ENCODE results near the gene GREM1.

The GREM1 gene

DNA sequence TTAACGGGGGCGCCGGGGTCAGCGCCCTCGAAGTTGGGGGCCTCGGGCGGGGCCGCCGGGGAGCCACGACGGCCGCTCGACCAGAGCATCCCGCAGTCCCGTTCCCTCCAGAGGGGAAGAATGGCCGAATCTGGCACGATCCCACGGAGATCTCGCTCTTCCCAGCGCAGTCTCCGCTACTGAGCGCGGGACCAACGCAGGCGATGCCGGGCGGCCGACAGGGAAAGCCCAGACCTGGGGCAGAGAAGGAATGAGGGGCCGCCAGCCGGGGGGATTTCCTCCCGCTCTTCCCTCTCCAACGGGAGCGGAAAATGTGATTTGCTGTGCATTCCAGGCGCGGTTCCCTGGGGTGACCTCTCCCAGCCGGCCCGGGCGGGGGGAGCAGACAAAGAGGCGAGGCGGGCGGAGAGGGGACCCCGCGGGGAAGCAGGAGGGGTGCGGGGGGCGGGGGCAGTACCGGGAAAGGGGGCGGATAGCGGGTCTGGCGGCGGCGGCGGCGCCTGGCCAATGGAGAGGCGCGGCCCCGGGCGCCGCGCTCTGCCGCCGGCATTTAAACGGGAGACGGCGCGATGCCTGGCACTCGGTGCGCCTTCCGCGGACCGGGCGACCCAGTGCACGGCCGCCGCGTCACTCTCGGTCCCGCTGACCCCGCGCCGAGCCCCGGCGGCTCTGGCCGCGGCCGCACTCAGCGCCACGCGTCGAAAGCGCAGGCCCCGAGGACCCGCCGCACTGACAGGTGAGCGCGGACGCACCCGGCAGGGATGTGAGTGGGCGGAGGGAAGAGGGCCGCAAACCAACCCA, at the start of gene GREM1:
Gene GREM1, plus strand, starts transcription at position 579 of the 801 bp plus-strand sequence. CDS start 12,687 bp downstream, outside the sequence.
- no peak for DNase-seq

DNA sequence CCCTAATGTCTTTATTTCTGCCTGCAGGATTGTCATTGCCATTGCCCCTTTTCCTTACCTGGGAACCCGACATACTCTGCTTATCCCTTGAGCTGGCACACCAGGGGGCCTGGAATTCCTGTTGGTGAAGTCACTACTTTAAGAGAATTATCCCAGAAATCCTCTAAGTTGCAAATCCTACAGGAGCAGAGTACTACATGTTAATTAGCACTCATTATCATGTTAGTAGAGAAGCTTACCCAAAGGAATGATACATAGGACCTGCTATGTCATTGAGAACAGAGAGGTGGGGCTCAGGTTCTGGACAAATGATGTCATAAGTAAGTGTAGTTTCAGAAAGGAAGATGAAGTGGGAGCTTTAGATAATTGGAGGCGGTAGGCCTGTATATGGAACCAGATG, 48.9 kb upstream of the GREM1 start:
- no peak for DNase-seq

DNA sequence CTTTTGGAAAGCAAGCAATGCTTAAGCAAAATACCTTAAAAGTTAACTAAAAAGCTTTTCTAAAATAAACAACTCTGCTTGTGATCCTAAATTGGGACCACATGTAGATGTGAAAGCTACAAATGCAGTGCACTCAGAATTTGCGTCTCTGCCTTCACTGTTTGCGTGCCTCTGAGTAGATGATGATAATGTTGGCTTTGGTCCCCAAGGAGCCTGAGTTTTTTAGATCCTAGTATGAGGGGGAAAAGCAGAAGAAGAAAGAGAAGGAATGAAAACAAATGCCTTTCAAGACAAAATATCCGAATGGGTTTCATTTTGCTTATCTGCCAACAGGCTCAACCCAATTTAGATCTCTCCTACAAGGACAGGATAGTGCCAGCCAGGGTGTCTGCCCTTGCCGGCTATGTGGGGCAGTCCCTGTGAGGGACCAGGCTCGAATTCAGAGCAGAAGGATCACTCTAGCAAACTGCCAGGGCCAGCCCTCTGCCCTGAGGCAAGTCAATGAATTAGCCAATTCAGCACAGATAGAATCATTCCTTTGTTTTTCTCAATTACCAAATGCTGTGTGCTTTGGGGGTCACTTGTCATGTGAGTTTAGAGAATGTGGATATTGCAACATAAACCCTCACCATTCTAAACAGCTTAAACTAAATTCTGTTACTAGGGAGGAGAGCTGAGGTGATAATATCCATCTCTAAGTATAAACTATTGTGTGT, 47.8 kb upstream of the GREM1 start:
- DNase-seq: no peak

DNA sequence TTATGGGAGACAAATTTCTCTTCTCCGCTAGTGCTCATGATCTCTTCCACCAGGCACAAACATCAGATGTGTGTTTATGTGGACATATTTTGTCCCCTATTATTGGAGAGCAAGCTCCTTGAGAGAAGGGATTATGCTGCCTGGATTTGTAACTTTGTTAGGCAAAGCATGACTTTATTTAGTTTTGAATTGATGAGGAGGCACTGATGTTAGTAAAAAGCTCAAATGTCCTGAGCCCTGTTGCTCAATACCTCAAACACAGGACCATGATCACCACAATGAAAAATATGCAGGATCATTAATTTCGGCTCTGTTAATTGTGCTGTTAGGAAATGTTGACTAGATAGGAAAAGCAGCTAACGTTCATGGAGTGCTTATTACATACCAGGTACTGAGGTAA, 47.2 kb upstream of the GREM1 start:
- DNase-seq: no peak

DNA sequence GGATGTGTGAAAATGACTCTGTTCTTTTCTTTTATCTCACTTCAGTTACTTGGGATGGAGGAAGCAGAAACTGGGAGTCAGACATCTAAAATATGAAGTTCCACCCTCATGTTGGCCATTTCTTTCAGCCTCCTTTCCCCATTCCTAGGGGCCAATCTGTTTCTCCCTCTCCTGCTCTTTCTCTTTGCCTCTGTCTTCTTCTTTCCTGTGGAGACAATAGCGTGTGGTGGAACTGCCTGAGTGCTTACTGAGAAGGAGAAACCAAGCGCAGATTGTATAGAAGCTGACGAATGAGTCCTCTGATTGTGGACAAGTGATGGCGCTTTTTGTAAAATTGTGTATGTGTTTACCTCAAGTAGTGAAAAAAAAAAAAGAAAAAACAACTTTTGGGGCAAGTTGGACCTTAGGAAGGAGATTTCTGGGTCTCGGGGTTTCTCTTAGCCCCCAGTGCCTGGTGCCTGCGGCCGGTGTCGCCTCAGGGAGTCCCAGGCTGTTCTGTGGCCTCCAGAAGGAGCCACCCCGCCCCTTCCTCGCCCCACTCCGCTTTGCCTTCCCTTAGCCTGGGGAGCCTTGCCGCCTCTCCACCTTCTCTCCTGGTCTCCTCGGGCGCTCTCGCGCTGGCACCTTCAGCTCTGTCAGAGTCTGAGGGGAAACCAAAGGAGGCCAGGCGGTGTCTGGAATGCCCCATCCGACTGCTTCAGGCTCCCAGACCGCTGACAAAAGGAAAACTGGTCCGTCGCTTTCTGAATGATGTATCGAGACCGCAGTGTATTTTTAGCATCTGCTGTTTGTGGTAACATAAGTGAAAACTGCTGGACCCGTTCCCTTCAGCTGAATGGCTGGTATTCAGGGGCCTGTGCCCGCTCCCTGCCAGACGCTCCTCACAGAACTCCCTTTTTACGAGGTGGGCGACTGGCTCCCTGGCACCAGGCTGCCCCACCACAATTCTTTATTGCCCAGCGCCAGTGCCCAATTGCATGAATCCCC, 46.2 kb upstream of the GREM1 start:
- no peak for DNase-seq

DNA sequence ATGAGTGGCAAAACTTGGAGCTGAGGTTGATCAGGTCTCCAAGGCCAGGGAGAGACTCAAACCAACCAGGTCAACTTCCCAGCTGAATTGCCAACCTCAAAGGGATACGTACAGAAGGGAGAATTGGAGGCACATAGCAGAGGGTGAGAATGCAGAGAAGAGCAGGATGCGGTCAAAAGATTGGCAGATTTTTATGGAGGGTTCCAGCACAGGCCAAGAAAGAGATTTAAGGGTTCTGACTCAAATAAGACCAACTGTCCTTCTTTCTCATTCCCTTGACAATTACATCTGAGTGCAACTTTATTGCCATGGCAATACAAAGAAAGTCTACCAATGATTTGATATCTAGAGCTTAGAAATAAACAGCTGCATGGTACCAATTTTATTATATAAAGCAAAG, 43.1 kb upstream of the GREM1 start:
- DNase-seq: no peak

DNA sequence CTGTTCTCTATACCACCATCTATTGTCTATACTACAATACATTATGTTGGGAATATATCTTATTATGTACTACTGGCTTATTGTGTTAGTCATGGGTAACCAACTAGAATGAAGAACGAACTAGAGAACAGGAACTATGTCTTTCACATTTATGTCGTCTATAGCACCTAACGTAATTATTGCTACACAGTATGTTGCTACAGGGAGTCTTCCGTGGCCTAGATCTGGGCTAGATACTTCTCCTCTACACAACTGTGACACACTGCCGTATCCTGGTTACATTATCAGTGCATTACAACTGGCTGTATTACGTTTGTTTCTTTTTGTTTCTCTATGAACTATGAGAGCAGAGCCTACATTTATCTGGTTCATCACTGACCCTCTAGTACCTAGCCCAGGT, 42.3 kb upstream of the GREM1 start:
- DNase-seq: no peak

DNA sequence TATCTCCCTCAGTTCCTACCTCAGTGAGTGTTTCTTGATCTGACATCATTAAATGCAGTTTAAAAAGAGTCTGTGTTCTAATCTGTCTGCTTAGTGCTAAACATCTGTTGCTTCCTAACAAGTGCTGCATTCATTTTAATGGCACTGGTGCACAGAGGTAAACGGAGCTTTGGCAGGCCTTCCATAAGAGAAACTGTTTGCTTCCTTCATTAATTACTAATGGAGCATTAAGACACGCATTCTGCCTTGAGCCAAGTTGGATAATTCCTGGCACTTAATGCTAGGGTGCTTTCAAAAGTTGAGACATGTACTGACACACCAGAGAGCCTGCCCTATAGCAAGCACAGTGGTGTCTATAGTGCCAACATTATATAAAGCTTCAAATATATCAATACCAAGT, 41.6 kb upstream of the GREM1 start:
- DNase-seq: no peak

DNA sequence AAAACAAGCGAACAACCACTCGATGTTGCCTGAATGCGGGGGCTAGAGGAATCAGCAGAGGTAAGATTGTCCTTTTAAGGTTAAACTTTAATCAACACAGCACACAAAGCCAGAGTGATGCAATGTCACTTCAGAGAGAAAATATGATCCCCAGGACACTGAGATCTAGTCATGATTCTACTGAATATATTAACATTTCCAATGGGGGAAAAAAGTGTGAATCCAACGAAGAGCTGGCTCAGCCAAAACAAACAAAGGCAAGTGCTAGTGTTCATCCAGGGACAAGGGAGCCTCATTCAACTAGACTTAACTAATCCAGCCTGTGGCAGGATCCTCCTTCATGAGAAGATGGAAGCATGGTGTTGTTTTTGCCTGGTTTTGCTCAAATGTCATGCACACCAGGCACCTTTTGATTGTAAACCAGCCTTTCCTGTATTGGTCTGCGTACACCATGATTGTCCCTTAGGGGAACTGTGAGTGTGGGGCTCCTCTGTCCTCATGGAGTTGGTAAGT, 40.5 kb upstream of the GREM1 start:
- DNase-seq: no peak

DNA sequence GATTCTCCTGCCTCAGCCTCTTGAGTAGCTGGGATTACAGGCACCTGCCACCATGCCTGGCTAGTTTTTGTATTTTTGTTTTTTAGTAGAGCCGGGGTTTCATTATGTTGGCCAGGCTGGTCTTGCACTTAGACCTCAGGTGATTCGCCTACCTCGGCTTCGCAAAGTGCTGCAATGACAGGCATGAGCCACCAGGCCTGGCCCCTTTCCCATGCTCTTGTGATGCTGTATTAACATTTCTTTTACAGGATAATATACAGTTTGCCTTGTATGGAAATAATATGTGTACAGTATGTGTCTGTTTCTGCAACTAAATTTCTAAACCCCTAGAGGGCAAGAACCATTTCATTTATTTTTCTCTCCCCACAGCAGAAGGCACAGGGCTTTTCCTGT, 38.5 kb upstream of the GREM1 start:
- no peak for DNase-seq

DNA sequence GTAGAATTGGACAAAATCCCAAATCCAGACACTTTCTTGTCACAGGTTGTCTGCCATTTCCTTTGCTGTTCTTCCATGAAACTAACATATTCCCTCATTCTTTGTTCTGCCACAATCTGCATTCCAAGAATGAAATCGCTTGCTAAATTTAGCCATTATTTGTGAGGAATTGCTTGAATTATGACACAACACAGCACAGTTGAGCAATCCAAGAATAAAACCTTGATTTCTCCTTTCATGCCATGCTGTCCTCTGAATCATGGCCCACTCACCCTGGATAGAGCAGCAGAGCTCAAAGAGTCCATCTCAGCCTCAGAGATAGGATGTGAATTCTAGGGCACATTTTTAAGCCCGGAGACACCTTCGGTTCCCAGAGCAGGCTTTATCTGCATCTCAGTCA, 35.2 kb upstream of the GREM1 start:
- DNase-seq: no peak

DNA sequence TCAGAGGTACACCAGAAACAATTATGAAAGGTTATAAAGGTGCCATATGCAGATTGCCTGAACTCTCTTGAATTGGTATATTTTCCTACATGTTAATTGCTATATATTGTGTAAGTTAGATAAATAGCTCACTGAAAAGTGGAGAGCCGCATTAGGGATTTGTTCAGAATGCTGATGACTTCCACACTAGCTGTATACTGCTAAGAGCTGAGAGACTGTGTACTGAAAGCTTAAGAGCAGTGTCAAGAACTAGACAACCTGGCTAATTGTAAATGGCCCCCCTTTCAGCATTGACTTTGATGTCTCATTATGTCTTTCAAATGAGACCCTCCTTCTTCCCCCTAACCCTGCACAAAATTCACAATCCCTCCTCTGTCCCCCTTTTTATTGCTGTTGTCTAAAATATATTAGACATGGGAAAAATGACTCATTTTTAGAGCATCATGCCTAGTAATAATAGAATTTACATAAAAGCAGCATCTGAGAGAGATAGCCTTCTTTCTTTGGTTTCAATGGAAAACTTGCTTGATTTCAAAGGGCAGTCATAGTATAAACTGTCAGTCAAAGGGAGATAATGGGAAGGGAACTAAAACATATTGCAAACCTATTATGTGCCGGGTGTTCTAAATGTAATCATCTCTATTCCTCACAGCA, 34.7 kb upstream of the GREM1 start:
- no peak for DNase-seq

DNA sequence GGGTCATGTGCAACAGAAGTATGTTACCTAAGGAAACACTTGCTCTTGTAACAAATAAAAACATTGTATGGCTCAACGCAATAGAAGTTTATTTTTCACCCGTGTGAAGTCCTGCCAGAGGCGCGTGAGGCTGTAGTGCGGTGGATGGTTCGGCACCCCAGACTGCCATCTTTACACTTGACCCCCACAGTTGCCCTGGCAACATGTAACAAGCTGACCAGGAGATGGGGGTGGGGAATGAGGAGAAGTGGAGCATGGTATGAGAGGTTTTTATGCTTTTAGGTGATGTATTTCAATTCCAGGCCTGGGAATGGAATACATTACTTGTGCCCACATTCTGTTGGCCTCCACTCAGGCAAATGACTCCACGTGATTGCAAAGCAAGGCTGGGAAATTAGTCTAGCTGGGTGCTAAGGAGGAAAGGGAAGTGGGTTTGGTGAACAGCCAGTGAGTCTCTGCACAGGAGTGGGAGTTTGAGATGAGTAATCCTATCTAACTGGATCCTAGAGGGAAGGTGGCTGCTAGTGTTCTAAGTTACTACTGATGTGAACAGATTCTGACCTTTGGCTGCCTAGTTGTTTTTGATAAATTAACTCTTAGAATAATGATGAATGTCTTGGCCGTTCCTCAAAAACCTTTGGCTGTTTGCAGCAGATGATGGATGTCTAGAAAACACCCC, 33.8 kb upstream of the GREM1 start:
- no peak for DNase-seq

DNA sequence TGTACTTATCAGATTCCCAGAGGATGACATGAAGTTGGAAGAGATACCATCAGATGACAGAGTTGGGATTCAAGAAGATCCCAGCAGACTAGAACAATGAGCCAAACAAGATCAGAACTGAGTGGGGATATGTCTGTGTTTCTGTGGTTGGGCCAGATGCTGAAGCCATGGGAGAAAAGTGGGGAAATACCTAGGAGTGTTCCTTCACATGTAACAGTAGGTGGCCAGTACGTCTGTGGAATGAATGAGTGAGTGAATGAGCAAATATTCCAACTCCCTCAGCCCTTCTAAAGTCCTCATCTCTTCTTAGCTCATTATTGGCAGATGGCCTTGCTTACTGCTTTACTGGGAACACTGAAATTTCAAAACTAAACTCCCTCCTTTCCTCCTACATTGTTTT, 32.2 kb upstream of the GREM1 start:
- DNase-seq: no peak

DNA sequence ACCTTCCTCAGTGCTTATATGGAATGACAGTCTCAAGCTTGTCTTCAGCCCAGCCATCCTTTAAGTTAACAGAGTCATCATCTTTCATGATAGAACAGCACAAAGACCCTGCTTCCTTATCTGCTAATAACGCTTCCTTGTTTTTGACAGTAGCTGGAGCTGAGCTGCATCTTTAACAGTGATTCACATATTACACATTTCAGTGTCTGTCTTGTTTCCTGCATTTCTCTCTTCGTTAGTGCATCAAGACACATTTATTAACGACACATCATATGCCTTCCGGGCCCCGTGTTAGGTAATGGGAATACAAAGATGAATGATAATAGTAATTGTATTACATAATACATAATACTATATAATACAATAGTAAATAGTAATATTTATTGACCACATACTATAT, 30.2 kb upstream of the GREM1 start:
- DNase-seq: no peak

DNA sequence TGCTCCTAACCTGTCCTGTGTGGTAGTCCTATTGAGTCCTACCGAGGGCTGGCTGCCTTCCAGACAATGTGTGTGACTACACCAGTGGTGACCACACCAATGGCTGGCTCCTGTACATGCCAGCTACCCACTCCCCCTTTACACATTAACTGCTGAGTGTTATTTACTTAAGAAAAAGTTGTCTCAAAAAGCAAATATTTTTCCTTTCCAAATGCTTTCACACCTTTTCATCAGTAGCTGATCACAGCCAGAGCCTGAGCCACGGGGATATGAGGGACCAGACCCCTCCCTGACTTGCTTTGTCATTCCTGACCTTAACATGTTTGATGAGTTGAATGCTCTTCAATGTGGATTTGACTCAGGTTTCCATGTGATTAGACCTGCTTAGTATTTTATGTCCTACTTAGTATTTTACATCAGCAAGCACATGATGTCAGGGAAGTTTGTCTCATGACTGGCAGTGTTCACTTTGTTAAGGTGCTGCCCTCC, 29.6 kb upstream of the GREM1 start:
- DNase-seq: no peak

DNA sequence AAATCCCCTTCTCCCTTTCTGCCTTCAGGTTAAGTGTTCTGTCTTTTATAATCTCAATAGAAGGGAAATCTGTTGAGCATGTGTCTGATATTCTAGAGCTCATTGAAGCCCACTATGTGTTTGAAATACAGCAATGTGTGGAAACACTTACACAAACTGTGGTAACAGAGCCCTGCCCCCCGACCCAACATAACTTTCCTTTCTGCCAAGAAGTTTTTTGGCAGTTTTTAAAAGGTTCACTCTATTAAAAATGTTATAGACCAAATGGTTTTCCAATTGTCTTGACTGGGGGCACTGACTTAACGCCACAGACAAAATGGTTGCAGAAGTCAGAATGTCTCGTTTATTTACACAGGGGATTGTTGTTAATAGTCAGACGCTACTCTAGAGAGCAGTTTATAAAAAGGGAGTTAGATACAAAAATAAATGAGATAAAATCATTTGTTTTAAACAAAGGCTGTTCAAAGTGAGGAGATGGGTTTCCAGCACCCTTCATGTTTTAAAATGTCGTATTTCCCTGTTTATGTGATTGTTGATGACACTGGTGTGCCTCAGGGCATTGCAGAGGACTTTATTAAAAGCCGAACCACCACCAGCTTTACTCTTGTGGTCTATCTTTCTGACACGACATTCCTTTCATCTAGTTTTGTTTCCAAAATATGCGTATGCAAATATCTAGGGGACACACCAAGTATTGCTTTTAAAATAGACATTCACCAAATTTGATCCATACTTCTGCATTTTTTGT, 26.7 kb upstream of the GREM1 start:
- no peak for DNase-seq

DNA sequence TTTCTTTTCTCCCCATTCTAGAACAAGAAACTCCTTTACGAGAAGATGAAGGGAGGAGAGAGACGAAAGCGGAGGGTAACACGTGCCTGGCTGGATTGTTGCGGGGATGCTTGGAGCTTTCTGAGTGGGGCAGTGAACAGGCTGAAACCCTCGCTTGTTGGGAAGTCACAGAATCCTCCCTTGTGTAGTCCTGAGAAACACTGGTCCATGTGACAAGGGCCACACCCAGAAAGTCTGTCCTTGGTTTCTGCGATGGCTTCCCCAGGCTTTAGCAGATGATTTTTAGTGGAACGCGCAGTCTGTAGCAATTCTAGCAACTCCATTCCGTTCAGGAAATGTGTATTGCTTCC, 26.1 kb upstream of the GREM1 start:
- no peak for DNase-seq

DNA sequence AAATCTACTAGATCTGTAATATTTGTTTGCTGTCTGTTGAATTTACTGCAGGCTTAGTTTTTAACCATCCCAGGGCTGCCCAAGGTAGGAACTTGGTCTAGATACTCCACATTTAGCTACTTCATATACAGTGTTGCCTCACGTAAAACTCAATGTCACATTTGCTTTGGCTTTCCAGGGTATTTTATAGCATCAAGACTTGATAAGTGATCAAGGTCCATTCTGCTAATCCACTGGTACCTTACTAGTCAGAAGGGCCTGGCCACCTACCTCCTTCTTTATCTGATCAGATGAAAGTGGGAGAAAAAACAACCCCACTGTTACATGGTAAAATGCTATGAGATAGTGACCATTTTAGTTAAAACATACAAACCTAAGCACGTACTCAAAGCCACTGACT, 25.5 kb upstream of the GREM1 start:
- DNase-seq: no peak

DNA sequence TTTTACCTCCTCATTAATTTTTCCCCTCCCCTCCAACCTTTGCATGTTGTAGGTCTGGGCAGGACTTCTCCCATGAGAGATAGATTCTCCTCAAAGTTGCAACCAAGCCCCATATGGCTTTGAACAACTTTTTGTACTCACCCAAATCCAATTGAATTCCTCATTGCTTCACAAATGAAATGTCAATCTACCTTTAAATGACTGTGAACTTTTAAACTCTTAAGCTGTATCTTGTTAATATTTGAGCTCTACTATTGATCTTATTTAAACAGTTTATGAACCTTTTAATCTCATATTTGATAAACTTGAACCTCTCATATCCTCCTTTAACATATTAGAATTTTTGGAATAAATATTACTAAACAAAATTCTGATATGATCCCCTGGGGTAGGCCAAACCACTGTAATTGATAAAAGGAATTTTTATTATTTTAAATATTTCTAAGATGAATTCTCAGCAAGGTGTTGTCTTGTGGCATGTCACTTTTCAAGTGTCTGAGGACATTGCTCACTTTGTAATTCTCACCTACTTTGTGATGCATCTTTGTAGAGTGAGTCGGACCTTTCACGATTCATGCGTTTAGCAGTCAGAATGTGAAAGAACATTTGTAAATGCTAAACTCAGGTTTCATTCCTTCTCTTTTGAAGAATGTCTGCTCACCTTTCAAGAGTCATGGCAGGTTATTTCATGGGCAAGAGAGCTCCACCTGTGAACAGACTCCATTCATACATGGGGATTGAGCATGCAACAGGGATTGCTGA, 23.4 kb upstream of the GREM1 start:
- no peak for DNase-seq

All from NCI-H187 treated with DMSO at 0.1 percent for 48 hours (cell line).